H1 (cell line): ENCODE results near the gene PACS1. TPM values are rescaled to one million over a fixed set of nuclear protein-coding genes. Genes with fewer than 3 reads are reported as not detected.

Experiments
- EZH2 ChIP-seq: fragments of 200-600 bp; sonication (generic); IDR thresholded peaks from 2 replicates; pipeline ENCODE4 v1.7.1; 2012; ENCODE audit warnings: low read depth, mild to moderate bottlenecking, moderate library complexity, low read length, inconsistent platforms; ENCODE audit not compliant: severe bottlenecking
- KDM4A ChIP-seq: IDR thresholded peaks from one replicate; pipeline ENCODE4 v1.7.1; 2012; ENCODE audit warnings: low read depth, mild to moderate bottlenecking, moderate library complexity, low read length, inconsistent platforms; ENCODE audit not compliant: severe bottlenecking
- POU5F1 ChIP-seq: IDR thresholded peaks from 2 replicates; pipeline ENCODE4 v1.6.1; 2011; ENCODE audit warnings: low read depth, mild to moderate bottlenecking, low read length, moderate library complexity
- RAD21 ChIP-seq, 2 experiments: IDR thresholded peaks in 1 of 2; conservative IDR thresholded peaks in 1 of 2; 2 replicates each; pipeline ENCODE4 v1.6.1; 2011; ENCODE audit warnings: low read depth in 2 of 2, low read length in 2 of 2, improper control_type of control experiment in 1 of 2, inconsistent platforms in 1 of 2, mild to moderate bottlenecking in 1 of 2, moderate library complexity in 1 of 2
- polyA plus RNA-seq, 7 experiments: library from polyadenylated mRNA; depleted of rRNA in 3 of 7; stranded (reverse) in 5 of 7; unstranded in 2 of 7; fragments of >200 nt in 5 of 7; fragments of 200-250 nt in 2 of 7; gene quantifications; 1 replicate in 5 of 7; 2 replicates in 1 of 7; 4 replicates in 1 of 7; pipeline versions ENCODE4 v1.2.1 to v1.2.3, GENCODE V29; 2011 to 2013; ENCODE audit warnings: missing spikeins in 2 of 7, mixed read lengths in 2 of 7
- total RNA-seq: library from RNA; stranded (reverse); fragmentation: NEBNext Ultra II Directional; extraction: Animal tissue kit (Norgen Biotek cat#: 25700); gene quantifications from 2 replicates; pipeline ENCODE4 v1.2.1, GENCODE V29; 2021

Gene PACS1
- total and polyA plus RNA-seq, 2 of the 8 experiments (the other 6 are each of a cell fraction or from before 2014, with no cell fraction given) = 11.5 to 36.0 TPM

DNA sequence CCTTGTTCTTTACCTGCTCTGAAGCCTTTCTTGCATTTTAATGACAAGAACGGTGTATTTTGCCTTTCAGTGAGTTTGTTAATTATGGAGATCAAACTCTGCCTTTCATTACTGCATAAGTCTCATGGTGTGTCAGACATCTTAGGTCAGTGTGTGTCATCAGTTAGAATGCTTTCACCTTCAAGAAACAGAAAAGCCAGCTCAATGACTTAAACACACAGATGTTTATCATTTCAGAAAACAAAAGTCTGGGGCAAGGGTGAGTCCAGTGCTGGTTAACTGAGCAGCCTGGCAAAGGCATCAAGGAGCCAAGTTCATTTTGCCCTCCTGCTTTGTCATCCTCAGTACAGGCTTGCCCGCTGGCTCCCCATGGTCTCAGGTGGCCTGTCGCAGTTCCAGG is 54.5 kb downstream of the PACS1 start (continued):
- TF ChIP-seq POU5F1 (no peak), KDM4A (no peak), EZH2 (no peak), RAD21 (IDR thresholded peaks at IDR 0.05 in 1 of 2, conservative IDR thresholded peaks at IDR 0.05 in 1 of 2; ENCODE audit: low read depth in 2 of 2, low read length in 2 of 2) (no peak)
